ENCODE measurements around the gene LAMA2.

DNA sequence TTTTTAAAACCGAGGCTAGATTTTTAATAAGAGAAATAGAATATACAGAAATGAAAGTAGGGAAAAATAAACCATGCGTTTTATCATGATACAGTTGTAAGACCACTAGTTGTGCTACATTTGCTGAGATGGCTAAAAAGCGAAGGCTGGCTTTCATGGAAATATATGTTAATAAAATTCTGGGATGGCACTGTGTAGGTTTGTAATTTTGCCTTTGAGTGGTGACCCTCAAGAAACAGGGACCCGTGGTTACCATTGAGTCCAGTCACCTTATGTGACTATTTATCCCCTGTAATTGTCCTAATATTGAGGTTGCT, 593.3 kb downstream of the LAMA2 start:
- TF ChIP-seq CTBP1 (IDR thresholded peaks at IDR 0.05; ENCODE audit: borderline replicate concordance), result no peak
- no peak for TF ChIP-seq ELF4 (IDR thresholded peaks at IDR 0.05)
- TF ChIP-seq ARNT (IDR thresholded peaks at IDR 0.05), result no peak
- no peak for TF ChIP-seq FOXA1 (IDR thresholded peaks at IDR 0.05)
- TF ChIP-seq BHLHE40 (IDR thresholded peaks at IDR 0.05; ENCODE audit: borderline replicate concordance), result no peak
- no peak for TF ChIP-seq SP1 (IDR thresholded peaks at IDR 0.05)
- no peak for TF ChIP-seq FOXM1 (IDR thresholded peaks at IDR 0.05; ENCODE audit: borderline replicate concordance)
- no peak for TF ChIP-seq SUZ12 (IDR thresholded peaks at IDR 0.05)
